Stomach (tissue), 9 donors: ENCODE measurements around the gene HINT3. TPM values are rescaled to one million over a fixed set of nuclear protein-coding genes. Genes with fewer than 3 reads are reported as not detected.

Experiments used
- DNase-seq, 2 donors: peaks; one replicate each; pipeline versions ENCODE4 v3.0.0 to v3.0.0-alpha.2; 2013 to 2019
- H3K27ac ChIP-seq, 5 donors: fragments of 200-600 bp in 4 of 5; sonication (generic) in 4 of 5; one replicate each; pipeline ENCODE4 v1.5.1; 2013 to 2019; ENCODE audit warnings: mild to moderate bottlenecking in 1 of 5, moderate library complexity in 1 of 5
- H3K27me3 ChIP-seq, 3 donors: fragments of 200-600 bp; sonication (generic); one replicate each; pipeline ENCODE4 v1.5.1; 2017 to 2019; ENCODE audit warnings: mixed run types in 1 of 3
- H3K36me3 ChIP-seq, 4 donors: fragments of 200-600 bp; sonication (generic); 1 replicate in 3 of 4; 2 replicates in 1 of 4; pipeline ENCODE4 v1.5.1; 2016 to 2019
- H3K4me1 ChIP-seq, 4 donors: fragments of 200-600 bp; sonication (generic); one replicate each; pipeline ENCODE4 v1.5.1; 2016 to 2019
- H3K4me3 ChIP-seq, 4 donors: fragments of 200-600 bp; sonication (generic) in 3 of 4; one replicate each; pipeline ENCODE4 v1.5.1; 2016 to 2019; ENCODE audit warnings: mild to moderate bottlenecking in 1 of 4
- H3K9me3 ChIP-seq, 4 donors: fragments of 200-600 bp; sonication (generic); one replicate each; pipeline ENCODE4 v1.5.1; 2016 to 2019
- CTCF ChIP-seq, 7 experiments: fragments of 450-650 bp in 4 of 7; fragments of 200-600 bp in 3 of 7; sonication (generic) in 3 of 7; IDR thresholded peaks; one replicate each; pipeline ENCODE4 v1.5.1; 2016 to 2019; ENCODE audit warnings: antibody characterized with exemption in 7 of 7, control low read depth in 2 of 7, mild to moderate bottlenecking in 1 of 7
- EP300 ChIP-seq: sonication (generic); formaldehyde crosslinking; IDR thresholded peaks from one replicate; pipeline ENCODE4 v1.6.1; 2017; ENCODE audit warnings: antibody characterized with exemption
- POLR2A ChIP-seq, 4 donors: fragments of 450-650 bp; IDR thresholded peaks; one replicate each; pipeline ENCODE4 v1.6.1; 2016; ENCODE audit warnings: antibody characterized with exemption in 4 of 4, control low read depth in 2 of 4, mild to moderate bottlenecking in 1 of 4, moderate library complexity in 1 of 4
- POLR2AphosphoS5 ChIP-seq, 3 donors: sonication (generic); formaldehyde crosslinking; IDR thresholded peaks; one replicate each; pipeline ENCODE4 v1.6.1; 2016; ENCODE audit warnings: antibody characterized with exemption in 3 of 3
- WGBS, 5 donors: extraction: QIAGEN DNeasy Blood & Tissue Kit in 3 of 5; methylation state at CpG; one replicate each; pipeline versions ENCODE4 v1.1.5 to v1.1.7; 2013 to 2018; 5-methylcytosine and 5-hydroxymethylcytosine counted together
- intact Hi-C: fragments of 100-400 bp; cut with DNase I; formaldehyde crosslinking; loops from one replicate; pipeline ENCODE4 v1.15.1; 2023; ENCODE audit warnings: low total_unique reads
- polyA plus RNA-seq, 3 donors: library from polyadenylated mRNA; stranded (reverse); fragments of 200-250 nt; gene quantifications; one replicate each; pipeline ENCODE4 v1.2.3, GENCODE V29; 2013
- total RNA-seq, 5 donors: library from RNA; depleted of rRNA; stranded (reverse); fragments of >200 nt; gene quantifications; one replicate each; pipeline versions ENCODE4 v1.1.0 to v1.2.3, GENCODE V29; 2014 to 2016
- donor health status: healthy with polysubstance abuse.
- donor health status: Bipolar disorder and iron deficiency.
- donor health status: healthy.

HINT3 gene
- total and polyA plus RNA-seq, 8 donors = 9.3 to 36.0 (median 21.0) TPM

GRCh38 chr6:125919618-125920017 lies 37.0 kb upstream of the HINT3 start:
- WGBS, 5 donors = 28 to 44% (median 39%) methylated on average over 3 of the region's 3 CpGs
- Histone ChIP-seq H3K4me1 (peaks cover 20 to 60% (median 27%) of the 10 kb centered on the region in 4 donors), H3K36me3 (peaks cover 42 to 66% (median 60%) of the 10 kb centered on the region in 4 donors), H3K27ac (peak overlapping the region in 4 of 5 donors; percentile 82 to 93 (median 85)), H3K27me3 (no peaks in the 10 kb centered on the region), H3K4me3 (peak overlapping the region; percentile 25 to 46 (median 38)), H3K9me3 (no peaks in the 10 kb centered on the region)
- DNase-seq = no peak
- TF ChIP-seq POLR2AphosphoS5 (IDR thresholded peaks at IDR 0.05) = no peak
- TF ChIP-seq POLR2A (IDR thresholded peaks at IDR 0.05) = no peak
- no peak for TF ChIP-seq EP300
- TF ChIP-seq CTCF (IDR thresholded peaks at IDR 0.05) = no peak
- intact Hi-C loops = no loop called here

- 63 to 78% (median 75%) methylated on average over 8 of the region's 8 CpGs for WGBS, 5 donors
- Histone ChIP-seq H3K4me3 (peak overlapping the region in 2 of 4 donors; percentile 0 to 46), H3K27me3 (no peaks in the 10 kb centered on the region), H3K4me1 (peaks cover 20 to 61% (median 28%) of the 10 kb centered on the region in 4 donors), H3K36me3 (peaks cover 31 to 64% (median 60%) of the 10 kb centered on the region in 4 donors), H3K9me3 (no peaks in the 10 kb centered on the region), H3K27ac (peak overlapping the region in 1 of 5 donors; percentile 7)
- no peak for DNase-seq
- intact Hi-C loops = no loop called here
- TF ChIP-seq POLR2AphosphoS5 (IDR thresholded peaks at IDR 0.05) (no peak), EP300 (no peak), CTCF (IDR thresholded peaks at IDR 0.05) (no peak), POLR2A (IDR thresholded peaks at IDR 0.05) (no peak)
These were observed 34.2 kb upstream of the HINT3 start for GRCh38 chr6:125922322-125922860.

- no peaks in the 10 kb centered on the region for H3K27me3 ChIP-seq
- H3K9me3 ChIP-seq = no peaks in the 10 kb centered on the region
- H3K36me3 ChIP-seq = peaks cover 38 to 75% (median 70%) of the 10 kb centered on the region in 4 donors
- peak overlapping the region in 2 of 4 donors; percentile 0 to 46 for H3K4me3 ChIP-seq
- intact Hi-C loops = no loop called here
- H3K27ac ChIP-seq = peak overlapping the region in 1 of 5 donors; percentile 20
- peaks cover 10 to 54% (median 21%) of the 10 kb centered on the region in 4 donors for H3K4me1 ChIP-seq
- no peak for DNase-seq
- TF ChIP-seq POLR2A (IDR thresholded peaks at IDR 0.05) = no peak
- TF ChIP-seq EP300 = no peak
- no peak for TF ChIP-seq CTCF (IDR thresholded peaks at IDR 0.05)
- peak in 1 of 3 donors; percentile 23 for TF ChIP-seq POLR2AphosphoS5 (IDR thresholded peaks at IDR 0.05)
- 53 to 64% (median 53%) methylated on average over 4 of the region's 4 CpGs for WGBS, 5 donors
These were observed 33.1 kb upstream of the HINT3 start for GRCh38 chr6:125923366-125923877.

- Histone ChIP-seq H3K4me3 (peak overlapping the region in 1 of 4 donors; percentile 46), H3K27ac (peak overlapping the region in 1 of 5 donors; percentile 22), H3K4me1 (peaks cover 2 to 51% (median 21%) of the 10 kb centered on the region in 4 donors), H3K27me3 (no peaks in the 10 kb centered on the region), H3K36me3 (peaks cover 43 to 82% (median 77%) of the 10 kb centered on the region in 4 donors), H3K9me3 (no peaks in the 10 kb centered on the region)
- intact Hi-C loops = no loop called here
- DNase-seq = no peak
- 49 to 73% (median 64%) methylated on average over 2 of the region's 2 CpGs for WGBS, 5 donors
- TF ChIP-seq CTCF (IDR thresholded peaks at IDR 0.05) = no peak
These were observed 32.4 kb upstream of the HINT3 start for GRCh38 chr6:125924169-125924568.
